Stimulated activated CD4-positive, alpha-beta T cell treated with anti-CD3 and anti-CD28 coated beads, Interleukin-12 subunit alpha, Interleukin-12 subunit beta, amount 100 ng/mL, for 48 hours (primary cell): ENCODE measurements around the gene PPP1R12C.

Experiments used
- DNase-seq, 3 donors: peaks; one replicate each; pipeline ENCODE4 v3.0.0-alpha.2; 2020; ENCODE audit warnings: low read depth in 2 of 3, low spot score in 1 of 3

Gene PPP1R12C

DNA sequence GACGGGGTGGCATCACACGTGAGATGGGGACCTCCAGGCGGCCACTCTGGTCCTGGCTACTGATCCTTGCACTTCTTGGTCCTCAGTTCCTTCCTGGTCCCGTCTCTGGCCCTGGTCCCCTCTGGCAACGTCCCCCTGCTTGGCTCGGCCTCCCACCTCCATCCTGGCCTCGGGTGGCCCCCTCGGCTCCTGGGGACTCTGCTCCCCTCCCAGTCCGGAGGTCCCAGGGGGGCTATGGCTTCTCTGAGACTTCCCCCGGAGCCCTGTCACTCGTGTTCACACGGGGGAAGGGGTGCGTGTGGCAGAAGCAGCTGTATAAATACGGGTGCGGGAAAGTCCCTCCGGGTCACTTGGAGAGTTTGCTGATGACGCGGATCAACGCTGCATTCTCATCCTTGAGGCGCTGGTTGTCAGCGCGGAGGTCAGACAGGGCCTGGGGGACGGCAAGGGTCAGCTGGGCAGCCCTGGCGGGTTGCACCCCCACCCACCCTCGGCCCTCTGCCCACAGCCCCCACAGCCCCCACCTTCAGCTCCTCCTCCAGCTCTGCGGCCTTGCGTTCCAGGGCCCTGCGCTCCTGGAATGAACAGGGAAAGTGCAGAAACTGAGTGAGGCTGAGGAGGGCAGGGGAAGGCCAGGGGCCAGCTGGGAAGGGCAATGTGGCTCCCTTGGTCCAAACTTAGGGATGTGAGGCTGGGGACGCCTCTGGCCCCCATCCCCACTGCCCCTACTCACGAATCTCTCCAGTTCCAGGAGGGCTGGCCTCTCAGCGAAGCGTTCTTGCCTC is 26.1 kb downstream of the PPP1R12C start:
- no peak for DNase-seq

DNA sequence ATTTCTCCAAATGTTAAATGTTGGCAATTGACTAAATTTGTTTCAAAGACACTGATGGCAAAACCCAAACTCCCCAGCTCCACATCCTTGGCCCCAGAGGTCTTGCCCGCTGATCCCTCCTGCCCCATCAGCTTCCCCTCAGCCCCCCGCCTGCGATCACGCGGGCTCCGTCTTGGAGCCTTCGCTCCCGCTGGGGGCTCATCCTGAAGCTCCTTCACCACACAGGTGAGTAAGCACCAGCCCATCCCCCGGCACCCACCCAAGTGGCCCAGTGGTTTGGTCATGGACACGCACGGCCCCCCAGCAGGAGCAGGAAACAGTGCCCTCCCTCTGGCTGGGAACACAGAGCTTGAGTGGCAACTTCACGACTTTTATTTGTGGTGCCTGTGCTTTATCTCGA is 26.9 kb downstream of the PPP1R12C start:
- DNase-seq: no peak

DNA sequence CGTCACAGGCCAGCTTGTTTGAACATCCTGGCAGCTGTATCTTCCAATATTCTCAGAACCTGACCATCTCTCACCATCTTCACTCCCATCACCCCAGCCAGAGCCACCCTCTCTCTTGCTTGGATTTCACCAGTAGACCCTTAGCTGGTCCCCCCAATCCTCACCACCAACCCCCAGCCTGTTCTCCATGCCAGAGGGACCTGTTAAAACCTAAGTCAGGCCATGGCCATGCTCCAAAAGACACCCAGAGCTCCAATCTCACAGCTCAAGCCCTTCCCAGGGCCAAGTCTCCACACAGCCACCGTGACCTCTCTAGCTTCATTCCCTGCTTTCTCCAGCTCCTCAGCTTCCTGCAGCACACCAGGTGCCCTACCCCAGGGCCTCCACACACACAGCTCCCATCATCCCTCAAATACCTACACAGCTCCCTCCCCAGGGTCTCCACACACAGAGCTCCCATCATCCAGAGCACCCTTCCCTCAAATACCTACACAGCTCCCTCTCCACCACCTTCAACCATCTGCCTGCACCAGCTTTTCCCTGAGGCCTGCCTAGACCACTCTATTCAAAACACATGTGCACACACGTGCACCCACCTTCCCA is 28.0 kb downstream of the PPP1R12C start:
- no peak for DNase-seq

DNA sequence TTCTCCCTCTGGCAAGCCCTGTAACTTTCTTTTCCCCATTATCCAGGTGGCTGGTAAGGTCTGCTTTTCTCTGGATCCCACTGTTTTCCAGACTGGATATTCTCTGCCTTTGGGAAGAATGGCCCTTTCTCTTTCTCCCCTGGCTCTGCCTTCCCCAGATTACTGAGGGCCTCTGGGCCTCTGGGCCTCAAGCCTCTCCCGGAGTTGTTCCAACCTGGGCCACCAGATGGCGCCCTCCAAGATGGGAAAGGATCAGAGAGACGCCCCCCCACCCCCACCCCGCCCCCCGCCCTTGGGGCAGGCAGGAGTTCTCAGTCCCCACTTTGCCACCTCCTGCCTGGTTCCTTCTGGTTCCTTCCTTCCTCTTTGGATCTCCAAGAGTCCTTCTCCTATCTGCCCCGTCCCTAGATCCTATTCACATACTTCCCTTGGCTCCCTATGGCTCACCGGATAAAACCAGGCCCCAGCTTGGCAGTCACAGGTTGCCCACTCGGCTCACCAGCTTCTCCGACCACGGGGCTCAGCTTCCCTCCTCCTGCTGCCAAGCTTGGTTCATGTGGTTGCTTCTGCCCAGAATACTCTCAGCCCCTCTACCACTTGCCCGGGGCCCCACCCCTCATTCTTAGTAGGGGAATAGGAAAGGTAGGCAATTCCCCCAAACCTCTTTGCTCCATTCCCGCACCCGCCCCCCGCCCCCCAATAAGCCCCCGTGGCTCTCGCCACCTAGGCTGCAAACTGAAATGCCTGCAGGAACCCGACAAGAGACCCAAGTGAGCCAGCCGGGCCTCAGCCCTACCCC is 28.7 kb downstream of the PPP1R12C start:
- DNase-seq: peak; percentile 72 to 85 (median 78)

DNA sequence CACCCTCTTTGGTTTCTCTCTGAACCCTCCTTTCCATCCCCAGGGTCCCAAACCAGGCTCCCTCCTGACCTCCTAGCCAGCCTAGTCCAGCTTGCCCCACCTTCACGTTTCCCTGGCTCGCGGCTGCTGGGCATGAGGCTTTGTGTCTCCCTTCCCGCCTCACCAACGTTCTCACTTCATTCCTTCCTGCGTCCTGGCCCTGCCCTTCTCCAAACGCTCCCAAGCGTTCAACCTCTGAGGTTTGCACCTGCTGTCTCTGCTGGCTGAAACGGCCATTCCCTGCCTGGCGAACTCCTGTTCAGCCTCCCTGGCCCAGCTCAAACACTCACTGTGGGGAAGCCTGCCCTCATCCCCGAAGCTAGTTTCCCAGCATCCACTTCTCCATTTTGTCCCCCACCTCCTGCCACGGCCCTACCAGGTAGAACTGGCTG is 29.4 kb downstream of the PPP1R12C start:
- no peak for DNase-seq

DNA sequence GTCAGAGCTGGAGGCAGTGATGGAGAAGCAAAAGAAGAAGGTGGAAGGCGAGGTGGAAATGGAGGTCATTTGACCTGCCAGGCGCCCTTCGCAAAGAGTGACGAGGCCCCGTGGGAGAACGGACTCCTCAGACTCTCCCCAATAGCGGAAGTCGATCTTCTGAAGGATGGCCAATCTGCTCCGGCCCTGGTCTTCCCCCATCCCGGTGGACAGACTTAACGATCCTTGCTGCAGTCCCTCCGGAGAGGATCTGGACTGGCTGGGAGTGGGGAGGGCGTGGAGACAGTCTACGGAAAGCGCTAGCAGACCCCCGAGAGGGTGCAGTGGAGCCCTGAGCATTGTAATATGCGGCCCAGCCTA is 29.9 kb downstream of the PPP1R12C start:
- no peak for DNase-seq

DNA sequence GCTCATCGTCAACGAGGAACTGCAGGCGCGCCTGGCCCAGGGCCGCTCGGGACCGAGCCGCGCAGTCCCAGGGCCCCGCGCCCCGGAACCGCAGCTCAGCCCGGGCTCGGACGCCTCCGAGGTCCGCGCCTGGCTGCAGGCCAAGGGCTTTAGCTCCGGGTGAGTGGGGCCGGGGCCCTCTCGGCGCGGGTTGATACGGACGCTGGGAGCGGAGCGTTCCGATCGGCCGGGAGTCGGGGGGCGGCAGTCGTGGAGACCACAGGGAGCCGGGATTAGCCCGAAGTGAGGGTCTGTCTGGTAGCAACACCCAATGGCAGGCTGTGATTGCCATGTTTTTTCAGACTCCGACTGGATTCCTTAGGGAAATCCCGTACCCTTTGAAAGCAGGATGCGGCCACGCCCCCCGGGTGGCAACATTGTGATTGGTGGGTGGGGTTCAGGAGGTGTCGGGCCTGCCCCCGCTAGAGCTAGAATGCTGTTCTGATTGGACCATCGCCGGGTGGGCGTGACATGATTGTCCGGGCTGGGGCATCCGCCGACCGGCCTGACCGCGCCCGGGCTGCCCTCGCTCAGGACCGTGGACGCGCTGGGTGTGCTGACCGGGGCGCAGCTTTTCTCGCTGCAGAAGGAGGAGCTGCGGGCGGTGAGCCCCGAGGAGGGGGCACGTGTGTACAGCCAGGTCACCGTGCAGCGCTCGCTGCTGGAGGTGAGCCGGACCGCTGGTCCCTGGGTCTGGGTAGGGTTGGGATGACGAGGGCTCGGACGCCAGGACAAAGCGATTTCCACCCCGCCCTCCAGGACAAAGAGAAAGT is 30.5 kb downstream of the PPP1R12C start:
- peak in 2 of 3 donors; percentile 26 to 50 for DNase-seq

DNA sequence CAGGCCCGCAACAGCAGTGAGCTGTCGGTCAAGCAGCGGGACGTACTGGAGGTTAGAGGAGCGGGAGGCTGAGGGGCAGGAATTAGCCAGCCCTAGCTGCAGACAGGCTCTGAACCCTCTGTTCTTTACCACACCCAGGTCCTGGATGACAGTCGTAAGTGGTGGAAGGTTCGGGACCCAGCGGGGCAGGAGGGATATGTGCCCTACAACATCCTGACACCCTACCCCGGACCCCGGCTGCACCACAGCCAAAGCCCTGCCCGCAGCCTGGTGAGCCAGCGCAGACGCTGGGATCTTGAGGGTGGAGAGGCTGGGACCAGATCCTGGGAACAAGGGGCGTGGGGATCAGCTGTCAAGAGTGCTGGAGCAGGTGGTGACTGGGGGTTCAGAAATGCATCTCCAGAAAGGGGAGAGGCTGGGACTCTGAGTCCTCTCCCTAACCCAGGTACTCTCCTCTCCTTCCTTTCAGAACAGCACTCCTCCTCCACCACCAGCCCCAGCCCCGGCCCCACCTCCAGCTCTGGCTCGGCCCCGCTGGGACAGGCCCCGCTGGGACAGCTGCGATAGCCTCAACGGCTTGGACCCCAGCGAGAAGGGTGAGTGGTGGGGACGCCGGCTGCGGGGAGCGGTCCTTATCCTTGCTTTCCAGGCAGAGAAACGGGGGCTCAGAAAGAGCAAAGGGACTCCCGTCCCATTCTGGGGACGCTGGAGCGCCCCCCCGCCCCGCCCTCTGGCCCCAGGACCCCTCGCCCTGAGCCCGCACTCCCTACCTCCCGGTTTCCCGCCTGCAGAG is 31.3 kb downstream of the PPP1R12C start:
- no peak for DNase-seq

DNA sequence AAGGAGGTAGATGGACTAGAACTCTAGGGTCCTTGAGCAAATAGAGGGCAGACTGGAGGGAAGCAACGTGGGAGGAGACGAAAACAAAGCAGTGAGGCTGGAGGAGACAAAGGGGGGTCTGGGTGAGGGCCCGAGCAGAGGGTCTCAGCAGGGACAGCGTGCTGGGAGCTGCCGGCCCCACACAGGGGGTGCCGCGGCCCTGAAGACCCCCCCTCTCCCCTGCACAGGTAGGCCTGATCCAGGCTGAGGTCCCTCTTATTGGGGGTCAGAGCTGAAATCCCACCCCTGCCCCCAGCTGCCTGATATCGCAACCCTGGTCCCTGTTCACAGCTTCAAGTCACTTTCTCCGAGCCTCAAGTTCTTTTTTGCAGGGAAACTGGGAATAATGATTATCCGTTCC is 33.0 kb downstream of the PPP1R12C start:
- DNase-seq: no peak

DNA sequence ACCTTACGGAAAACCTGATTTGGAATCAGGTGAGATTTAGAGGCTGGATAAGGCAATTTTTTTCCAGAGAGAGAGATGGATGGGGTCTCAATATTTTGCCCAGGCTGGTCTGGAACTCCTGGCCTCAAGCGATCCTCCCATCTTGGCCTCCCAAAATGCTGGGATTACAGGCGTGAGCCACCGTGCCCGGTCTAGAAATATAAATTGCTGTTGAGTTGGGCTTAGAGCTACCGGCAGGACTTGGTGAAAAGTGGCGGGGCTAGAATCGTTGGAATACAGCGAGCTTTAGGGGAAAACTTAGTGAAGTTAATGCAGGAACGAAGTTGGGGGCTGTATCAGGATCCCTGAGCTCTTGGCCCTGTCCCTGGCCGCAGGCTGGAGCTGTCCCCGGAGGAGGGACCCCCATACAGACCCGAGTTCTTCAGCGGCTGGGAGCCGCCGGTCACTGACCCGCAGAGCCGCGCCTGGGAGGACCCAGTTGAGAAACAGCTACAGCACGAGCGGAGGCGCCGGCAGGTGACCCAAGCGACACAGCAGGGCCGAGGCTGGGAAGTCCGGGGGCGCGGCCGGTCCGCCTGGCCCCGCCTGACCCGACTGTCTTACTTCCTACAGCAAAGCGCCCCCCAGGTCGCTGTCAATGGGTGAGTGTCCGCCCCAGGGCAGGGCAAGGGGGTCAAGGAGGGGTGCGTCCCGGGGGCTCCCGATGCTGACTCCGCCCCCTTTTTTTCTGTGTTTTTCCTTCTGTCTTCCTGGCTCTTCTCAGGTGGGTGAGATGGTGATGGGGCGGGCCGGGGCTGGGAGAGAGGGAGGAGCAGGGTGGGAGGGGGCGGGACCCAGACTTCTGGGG is 34.2 kb downstream of the PPP1R12C start:
- DNase-seq: no peak

DNA sequence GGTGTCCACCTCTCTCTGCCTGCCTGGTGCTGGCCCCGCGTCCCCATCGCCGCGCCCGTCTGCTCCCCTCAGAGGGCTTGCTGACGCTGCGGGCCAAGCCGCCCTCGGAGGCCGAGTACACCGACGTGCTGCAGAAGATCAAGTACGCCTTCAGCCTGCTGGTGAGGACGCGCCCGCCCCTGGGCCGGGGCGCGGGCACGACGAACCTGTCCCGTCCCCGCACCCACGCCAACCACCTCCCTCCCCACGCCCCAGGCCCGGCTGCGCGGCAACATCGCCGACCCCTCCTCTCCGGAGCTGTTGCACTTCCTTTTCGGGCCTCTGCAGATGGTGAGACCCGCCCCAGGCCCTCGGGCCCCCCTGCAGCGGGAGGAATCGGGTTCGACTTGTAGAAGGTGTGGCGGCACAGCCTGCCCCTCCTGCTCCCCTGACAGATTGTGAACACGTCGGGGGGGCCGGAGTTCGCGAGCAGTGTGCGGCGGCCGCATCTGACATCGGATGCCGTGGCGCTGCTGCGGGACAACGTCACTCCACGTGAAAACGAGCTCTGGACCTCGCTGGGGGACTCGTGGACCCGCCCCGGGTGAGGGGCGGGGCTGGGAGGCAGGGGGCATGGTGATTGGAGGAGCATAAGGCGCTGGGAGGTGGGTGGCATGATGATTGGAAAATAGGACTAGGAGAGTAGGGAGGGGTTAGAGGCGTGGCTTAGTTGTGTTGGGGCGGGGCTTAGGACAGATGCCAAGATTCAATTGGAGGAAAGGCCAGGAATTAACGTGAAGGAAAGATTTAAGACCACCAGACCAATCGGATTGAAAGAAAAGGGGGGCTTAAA is 35.2 kb downstream of the PPP1R12C start:
- DNase-seq: peak; percentile 26 to 47 (median 32)

DNA sequence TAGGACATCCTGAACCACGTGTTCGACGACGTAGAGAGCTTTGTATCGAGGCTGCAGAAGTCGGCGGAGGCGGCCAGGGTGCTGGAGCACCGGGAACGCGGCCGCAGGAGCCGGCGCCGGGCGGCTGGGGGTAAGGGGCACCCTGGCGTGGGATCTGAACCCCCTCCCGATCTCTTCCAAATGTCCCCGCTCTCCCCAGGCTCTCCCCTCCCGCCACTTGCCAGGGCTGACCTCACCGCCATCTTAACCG is 35.7 kb downstream of the PPP1R12C start:
- DNase-seq: no peak

DNA sequence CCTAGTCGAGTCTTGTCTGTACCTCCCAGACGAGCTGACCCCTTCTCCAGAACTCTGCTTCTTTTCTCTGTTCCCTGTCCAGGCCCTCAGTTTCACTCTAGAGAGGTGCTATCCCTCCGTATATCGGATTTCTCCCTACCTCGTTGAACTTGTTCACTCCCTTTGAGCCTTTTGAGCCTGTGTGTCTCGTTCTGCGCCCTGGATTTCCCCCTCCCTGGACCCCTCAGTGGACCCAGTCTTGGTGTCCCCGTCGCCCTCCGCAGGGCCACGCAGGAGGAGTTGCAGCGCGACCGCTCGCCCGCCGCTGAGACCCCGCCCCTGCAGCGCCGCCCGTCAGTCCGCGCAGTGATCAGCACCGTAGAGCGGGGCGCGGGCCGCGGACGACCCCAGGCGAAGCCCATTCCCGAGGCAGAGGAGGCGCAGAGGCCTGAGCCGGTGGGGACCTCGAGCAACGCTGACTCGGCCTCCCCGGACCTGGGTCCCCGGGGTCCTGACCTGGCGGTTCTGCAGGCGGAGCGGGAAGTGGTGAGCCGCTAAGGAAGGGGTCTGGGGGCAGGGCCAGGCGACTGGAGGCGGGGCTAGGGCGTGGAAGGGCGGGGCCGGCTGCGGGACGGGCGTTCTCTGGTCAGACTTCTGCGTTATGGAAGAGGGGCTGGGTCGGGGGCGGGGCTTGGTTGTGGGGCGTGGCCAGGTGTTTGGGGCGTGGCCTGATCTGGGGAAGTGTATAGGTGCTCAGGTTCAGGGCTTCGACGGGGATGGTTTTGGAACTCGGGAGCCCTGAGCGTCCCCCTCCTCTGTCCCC is 36.3 kb downstream of the PPP1R12C start:
- DNase-seq: peak; percentile 80 to 94 (median 87)

DNA sequence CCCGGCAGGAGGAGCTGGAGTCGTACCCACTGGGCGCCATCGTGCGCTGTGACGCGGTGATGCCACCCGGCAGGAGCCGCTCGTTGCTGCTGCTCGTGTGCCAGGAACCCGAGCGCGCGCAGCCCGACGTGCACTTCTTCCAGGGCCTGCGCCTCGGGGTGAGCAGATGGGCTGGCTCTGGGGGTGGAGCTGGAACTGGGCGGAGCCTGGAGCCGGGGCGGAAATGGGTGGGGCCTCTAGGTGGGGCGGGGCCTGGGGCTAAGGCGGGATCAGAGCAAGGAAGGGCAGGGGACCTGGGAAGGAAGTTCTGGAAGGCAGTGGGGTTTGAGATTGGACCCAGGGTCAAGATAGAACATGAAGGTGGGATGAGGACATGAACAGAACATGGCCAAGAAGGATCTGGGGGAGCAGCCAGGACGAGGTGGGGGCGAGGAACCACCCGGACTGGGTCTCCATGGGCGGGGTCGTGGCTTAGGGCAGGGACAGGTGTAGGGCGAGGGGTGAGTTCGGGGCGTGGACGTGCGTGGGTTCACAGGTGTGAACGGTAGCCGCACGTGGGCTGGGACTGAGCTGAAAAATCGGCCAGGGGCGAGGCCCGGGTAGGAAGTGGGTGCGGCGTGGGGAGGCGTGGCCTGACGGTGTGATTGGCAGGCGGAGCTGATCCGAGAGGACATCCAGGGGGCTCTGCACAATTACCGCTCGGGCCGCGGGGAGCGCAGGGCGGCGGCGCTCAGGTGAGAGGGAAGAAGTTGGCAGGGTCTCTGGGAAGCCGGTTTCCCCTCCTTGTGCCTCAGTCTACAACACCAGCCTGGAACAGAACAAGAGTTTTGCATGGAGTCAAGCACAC is 37.1 kb downstream of the PPP1R12C start:
- DNase-seq: peak; percentile 52 to 69 (median 66)

DNA sequence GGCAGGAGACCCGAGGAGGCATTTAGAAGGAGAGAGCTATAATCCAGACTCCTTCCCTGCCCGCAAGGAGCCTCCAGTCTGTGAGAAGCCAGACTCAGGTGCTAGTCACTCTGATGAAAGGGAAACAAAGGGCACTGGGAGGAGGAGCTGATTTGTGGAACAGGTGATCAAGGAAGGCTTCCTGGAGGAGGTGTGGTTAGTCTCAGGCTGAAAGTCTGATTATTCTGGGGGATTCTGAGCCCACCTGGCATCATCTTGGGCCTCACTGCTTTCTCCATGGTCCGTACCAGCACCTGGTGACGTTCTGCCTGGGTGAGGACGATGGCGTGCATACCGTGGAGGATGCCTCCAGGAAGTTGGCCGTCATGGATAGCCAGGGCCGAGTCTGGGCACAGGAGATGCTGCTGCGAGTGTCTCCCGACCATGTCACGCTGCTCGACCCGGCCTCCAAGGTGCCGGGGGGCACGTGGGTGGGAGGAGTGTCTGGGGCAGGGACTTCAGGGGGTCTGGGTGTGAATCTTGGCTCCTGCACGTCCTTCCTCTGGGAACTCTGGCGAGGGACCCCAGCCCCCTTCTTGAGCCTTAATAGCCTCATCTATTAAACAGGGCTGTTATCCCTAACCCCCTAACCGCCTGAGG is 37.9 kb downstream of the PPP1R12C start:
- no peak for DNase-seq

DNA sequence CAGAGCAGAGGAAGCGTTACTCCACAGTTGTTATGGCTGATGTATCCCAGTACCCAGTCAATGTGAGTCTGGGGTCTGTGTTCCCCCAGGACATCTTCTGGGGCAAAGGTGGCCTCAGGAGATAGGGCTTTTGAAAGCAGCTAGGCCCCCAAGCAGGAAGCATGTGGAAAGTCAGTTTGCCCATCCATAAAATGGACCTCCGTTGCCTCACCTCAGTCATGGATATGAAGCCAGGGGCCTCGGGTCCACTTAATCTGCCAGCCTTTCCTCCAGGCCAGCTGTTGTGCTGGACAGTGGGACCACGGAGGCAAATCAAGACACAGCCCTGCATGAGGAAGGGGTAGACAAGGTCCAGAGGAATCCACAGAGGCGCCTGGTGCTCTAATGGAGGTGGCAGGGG is 38.4 kb downstream of the PPP1R12C start:
- no peak for DNase-seq

DNA sequence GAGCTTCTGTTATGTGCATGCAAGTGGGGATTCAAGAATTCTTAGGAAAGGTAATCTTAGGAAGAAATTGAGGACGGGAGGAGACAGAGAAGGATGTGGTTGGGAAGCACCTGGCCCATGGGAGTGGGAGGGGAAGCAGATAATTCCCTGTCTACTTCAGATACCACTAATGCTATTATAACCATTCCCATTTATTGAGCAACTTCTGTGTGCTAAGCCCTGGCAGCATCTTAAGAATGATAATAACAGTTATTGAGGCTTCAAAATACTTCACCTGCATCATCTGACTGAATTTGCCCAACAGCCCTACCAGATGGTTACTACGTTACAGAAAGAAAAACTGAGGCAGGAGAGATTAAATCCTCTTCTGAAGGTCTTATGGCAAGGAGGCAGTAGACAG is 40.3 kb downstream of the PPP1R12C start:
- DNase-seq: no peak
